Stomach (tissue), 4 donors: ENCODE data around the gene RSRC1.

Experiments used
- EP300 ChIP-seq: sonication (generic); formaldehyde crosslinking; IDR thresholded peaks from one replicate; pipeline ENCODE4 v1.6.1; 2017; ENCODE audit warnings: antibody characterized with exemption
- POLR2A ChIP-seq, 4 donors: fragments of 450-650 bp; IDR thresholded peaks; one replicate each; pipeline ENCODE4 v1.6.1; 2016; ENCODE audit warnings: antibody characterized with exemption in 4 of 4, control low read depth in 2 of 4, mild to moderate bottlenecking in 1 of 4, moderate library complexity in 1 of 4
- POLR2AphosphoS5 ChIP-seq, 3 donors: sonication (generic); formaldehyde crosslinking; IDR thresholded peaks; one replicate each; pipeline ENCODE4 v1.6.1; 2016; ENCODE audit warnings: antibody characterized with exemption in 3 of 3
- TF ChIP-seq, protein P1 (sequence below), 7 experiments: fragments of 450-650 bp in 4 of 7; fragments of 200-600 bp in 3 of 7; sonication (generic) in 3 of 7; IDR thresholded peaks; one replicate each; pipeline ENCODE4 v1.5.1; 2016 to 2019; ENCODE audit warnings: antibody characterized with exemption in 7 of 7, control low read depth in 2 of 7, mild to moderate bottlenecking in 1 of 7

DNA sequence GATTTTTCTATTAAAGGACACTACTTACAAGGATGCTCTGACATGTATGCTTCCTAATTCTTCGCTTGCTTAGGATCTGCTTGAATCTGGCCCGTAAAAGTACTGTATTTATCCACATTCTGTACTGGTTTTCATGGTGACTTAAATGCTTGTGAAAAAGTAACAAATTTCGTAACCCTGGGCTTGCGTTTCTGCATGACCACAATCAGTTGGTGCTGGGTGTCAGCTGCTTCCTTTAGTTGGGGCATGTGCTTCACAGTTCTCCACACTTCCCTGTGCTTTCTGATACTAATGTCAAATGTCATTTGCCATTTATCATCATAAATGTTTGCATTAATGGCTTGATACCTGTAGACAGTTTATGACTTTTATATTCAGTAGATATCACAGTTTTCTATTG lies 242.7 kb downstream of the RSRC1 start:
- TF ChIP-seq, protein P1, sequence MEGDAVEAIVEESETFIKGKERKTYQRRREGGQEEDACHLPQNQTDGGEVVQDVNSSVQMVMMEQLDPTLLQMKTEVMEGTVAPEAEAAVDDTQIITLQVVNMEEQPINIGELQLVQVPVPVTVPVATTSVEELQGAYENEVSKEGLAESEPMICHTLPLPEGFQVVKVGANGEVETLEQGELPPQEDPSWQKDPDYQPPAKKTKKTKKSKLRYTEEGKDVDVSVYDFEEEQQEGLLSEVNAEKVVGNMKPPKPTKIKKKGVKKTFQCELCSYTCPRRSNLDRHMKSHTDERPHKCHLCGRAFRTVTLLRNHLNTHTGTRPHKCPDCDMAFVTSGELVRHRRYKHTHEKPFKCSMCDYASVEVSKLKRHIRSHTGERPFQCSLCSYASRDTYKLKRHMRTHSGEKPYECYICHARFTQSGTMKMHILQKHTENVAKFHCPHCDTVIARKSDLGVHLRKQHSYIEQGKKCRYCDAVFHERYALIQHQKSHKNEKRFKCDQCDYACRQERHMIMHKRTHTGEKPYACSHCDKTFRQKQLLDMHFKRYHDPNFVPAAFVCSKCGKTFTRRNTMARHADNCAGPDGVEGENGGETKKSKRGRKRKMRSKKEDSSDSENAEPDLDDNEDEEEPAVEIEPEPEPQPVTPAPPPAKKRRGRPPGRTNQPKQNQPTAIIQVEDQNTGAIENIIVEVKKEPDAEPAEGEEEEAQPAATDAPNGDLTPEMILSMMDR (IDR thresholded peaks at IDR 0.05), result no peak
- no peak for TF ChIP-seq POLR2A (IDR thresholded peaks at IDR 0.05)
- no peak for TF ChIP-seq POLR2AphosphoS5 (IDR thresholded peaks at IDR 0.05)
- TF ChIP-seq EP300, result no peak
